HS-5 (cell line): Measurements from ENCODE around the gene BCAS2.

Experiments
- DNase-seq: peaks from one replicate; pipeline ENCODE4 v3.0.0-alpha.2; 2012; ENCODE audit warnings: low read depth

BCAS2 gene

GRCh38 chr1:114558544-114558943 lies 22.9 kb downstream of the BCAS2 start:
- DNase-seq, result no peak

DNA sequence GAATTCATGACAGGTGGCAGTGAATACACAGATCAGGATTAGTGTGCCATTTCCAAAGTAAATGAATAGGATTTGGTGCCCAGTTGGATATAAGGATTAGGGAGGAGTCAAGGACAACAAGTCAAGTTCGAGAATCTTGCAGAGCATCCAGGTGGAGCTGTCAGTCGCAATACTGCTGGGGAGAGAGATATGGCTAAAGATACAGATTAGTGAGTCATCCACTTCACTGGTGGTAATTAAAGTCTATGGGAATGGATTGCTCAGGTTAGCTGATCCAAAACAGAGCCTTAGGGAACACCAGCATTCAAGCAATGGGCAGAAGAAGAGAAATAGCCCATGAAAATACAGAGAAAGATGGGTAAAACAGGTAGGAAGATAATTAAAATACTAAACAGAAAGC lies 26.8 kb downstream of the BCAS2 start:
- no peak for DNase-seq

GRCh38 chr1:114552106-114552639 lies 29.2 kb downstream of the BCAS2 start:
- DNase-seq, result no peak

DNA sequence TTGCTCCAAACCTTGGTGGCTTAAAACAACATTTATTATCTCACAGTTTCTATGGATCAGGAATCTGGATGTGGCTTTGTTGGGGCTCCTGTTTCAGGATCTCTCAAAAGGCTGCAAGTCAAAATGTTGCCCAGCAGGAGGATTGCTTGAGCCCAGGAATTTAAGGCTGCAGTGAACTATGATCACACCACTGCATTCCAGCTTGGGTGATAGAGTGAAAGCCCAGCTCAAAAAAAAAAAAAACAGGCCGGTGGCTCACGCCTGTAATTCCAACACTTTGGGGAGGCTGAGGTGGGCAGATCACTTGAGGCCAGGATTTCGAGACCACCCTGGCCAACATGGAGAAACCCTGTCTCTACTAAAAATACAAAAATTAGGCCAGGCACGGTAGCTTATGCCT lies 30.0 kb downstream of the BCAS2 start:
- DNase-seq, result no peak

GRCh38 chr1:114550336-114550735 lies 31.1 kb downstream of the BCAS2 start:
- DNase-seq, result no peak

DNA sequence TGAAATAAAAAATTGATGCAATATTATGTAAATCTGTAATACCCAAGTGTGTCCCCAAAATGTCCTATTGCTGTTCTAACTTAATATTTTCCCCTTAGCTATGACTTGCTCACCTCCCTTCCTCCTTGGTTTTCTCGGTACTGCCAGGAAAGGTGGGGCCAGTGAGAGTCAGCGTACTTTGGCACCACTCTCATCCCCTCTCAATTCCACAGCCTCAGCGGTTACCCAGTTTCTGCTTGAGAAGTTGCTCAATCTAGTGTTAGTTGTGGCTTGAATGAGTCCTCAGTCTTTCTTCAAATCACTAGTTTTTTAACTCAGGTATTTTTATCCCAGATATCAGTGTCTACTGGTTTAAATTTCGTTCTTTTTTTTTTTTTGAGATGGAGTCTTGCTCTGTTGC lies 32.3 kb downstream of the BCAS2 start:
- DNase-seq, result no peak

GRCh38 chr1:114547076-114547475 lies 34.3 kb downstream of the BCAS2 start:
- no peak for DNase-seq

DNA sequence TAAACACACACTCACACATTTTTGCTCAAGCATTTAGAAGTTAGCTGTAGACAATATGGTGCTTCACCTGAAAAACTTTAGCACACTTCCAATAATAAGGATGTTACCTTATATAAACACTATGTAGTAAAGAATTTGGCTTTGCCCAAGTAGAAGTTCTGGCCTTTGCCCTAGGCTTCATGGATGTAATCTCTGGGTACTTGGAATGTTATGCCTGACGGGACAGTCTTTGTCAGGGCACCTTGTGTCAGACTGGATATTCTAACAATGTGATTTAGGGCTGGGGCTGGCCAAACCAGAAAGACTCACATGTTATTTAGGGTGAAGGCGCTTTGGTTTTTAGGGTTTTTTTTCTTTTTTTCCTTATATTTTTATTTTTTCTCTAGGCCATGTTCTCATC lies 35.6 kb downstream of the BCAS2 start:
- no peak for DNase-seq

DNA sequence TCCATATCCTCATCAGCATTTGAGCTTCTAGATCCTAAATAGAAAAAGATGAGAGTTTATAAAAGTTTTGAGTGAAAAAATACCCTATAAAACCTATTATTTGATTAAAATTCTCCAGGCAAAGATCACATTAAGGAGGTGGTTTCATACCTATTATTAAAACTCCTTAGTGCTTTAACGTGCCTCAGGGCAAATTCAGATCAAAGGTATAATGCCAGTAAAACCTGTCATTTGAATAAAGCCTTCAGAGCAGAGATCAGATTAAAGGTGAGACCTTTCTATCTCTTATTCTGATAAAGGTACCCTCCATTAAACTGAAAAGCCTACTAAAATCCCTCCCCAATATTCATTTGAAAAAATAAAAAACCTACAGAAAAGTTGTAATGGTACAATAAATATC lies 36.1 kb downstream of the BCAS2 start:
- no peak for DNase-seq

GRCh38 chr1:114540821-114541220 lies 40.6 kb downstream of the BCAS2 start:
- DNase-seq, result no peak

- no peak for DNase-seq
Measured at GRCh38 chr1:114540272-114540671, 41.1 kb downstream of the BCAS2 start.

DNA sequence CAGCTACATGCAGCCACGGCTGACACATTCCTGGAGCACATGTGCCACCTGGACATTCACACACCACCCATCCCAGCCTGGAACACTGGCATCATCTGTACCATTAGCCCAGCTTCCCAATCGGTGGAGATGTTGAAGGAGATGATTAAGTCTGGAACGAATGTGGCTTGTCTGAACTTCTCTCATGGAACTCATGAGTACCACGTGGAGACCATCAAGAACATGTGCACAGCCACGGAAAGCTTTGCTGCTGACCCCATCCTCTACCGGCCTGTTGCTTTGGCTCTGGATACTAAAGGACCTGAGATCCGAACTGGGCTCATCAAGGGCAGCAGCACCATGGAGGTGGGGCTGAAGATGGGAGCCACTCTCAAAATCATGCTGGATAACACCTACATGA lies 45.4 kb downstream of the BCAS2 start:
- DNase-seq, result no peak

DNA sequence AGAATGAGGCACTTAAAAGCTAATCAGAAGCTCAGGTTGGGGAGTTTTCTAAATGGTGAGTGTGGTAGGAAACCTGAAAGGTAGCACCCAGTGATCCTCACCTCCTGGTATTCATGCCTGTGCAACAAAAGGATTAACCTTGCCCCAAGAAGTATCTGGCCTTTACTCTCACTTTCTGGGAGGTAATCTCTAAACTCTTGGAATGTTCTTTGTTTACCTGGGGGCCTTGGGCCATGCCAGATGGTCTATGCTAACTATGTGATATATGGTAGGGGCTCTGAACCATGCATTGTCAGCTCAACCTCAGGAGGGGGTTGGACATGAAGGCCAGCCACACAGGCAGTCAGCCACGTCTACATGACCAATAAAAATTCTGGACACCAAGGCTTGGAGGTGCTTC lies 46.0 kb downstream of the BCAS2 start:
- DNase-seq, result no peak

- DNase-seq, result no peak
Measured at GRCh38 chr1:114531094-114531493, 50.3 kb downstream of the BCAS2 start.

GRCh38 chr1:114530224-114530623 lies 51.2 kb downstream of the BCAS2 start:
- DNase-seq, result no peak

DNA sequence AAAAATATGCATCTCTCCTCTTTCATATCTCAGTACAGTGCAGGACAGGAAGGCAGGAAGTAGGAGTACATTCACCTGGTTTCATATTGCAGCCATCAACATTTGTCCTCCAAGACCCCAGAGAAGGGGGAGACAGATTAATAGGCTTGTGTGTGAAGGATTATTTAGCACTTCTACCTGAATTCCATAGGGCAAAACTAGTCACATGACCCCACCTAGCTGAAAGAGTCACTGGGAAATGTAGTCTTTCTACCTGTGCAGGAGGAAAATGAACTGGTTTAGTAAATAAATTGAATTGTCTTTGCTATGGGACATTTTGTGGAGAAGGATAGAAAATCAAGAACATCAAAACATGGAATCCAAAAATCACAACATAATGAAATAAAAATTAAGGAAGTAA lies 56.5 kb downstream of the BCAS2 start:
- DNase-seq, result no peak

DNA sequence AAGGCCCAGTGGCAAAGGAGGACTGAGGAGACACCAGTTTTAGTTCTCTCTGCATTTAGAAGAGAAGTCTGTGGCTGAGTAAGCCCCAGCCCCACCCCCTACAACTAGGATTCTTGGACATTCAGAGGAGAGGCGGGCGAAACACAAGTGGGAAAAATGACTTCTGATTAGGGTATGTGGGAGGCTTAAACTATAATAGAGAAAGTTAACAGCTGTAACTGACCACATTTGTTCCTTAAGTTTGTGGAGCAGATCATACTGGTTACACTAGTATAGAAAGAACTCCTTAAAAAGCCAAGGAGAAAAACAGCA lies 59.2 kb downstream of the BCAS2 start:
- DNase-seq, result no peak

GRCh38 chr1:114521396-114522263 lies 59.8 kb downstream of the BCAS2 start:
- DNase-seq, result no peak
